ENCODE data around the gene OXLD1. TPM values are rescaled to one million over a fixed set of nuclear protein-coding genes. Genes with fewer than 3 reads are reported as not detected.
"Not testable (repeated sequence)": the region's sequence is repeated elsewhere in the genome, so short reads cannot be mapped to it uniquely, and the experiment has no call there.

The OXLD1 gene
- total RNA-seq, 1 donor from 2014 or later = 10.4 TPM

GRCh38 chr17:81630274-81630673, 36.1 kb downstream of the OXLD1 start:
- Histone ChIP-seq H3K4me3 (ENCODE audit: low read length in 3 of 3) (no peak overlapping the region), H3K27me3 (ENCODE audit: control insufficient read depth in 3 of 3, insufficient read depth in 3 of 3, low read length in 3 of 3) (no peaks in the 10 kb centered on the region), H3K27ac (ENCODE audit: low read depth, low read length) (no peak overlapping the region), H3K4me1 (ENCODE audit: control insufficient read depth in 3 of 3, insufficient read depth in 3 of 3, low read length in 3 of 3) (peaks cover 3 to 17% (median 14%) of the 10 kb centered on the region in 3 donors), H3K36me3 (ENCODE audit: control insufficient read depth in 3 of 3, insufficient read depth in 3 of 3, low read length in 3 of 3) (peaks cover 13 to 32% (median 29%) of the 10 kb centered on the region in 3 donors), H3K9me3 (ENCODE audit: control insufficient read depth in 3 of 3, low read length in 3 of 3) (no peaks in the 10 kb centered on the region), H3K9ac (ENCODE audit: low read depth in 1 of 3, low read length in 3 of 3) (peak overlapping the region in 1 of 3 donors; percentile 3)

GRCh38 chr17:81621494-81622130, 44.8 kb downstream of the OXLD1 start:
- peak overlapping the region in 1 of 3 donors; percentile 10 for H3K9ac ChIP-seq (ENCODE audit: low read depth in 1 of 3, low read length in 3 of 3)
- peaks cover 44 to 61% (median 45%) of the 10 kb centered on the region in 3 donors for H3K36me3 ChIP-seq (ENCODE audit: control insufficient read depth in 3 of 3, insufficient read depth in 3 of 3, low read length in 3 of 3)
- no peak overlapping the region for H3K27ac ChIP-seq (ENCODE audit: low read depth, low read length)
- H3K4me3 ChIP-seq (ENCODE audit: low read length in 3 of 3) = no peak overlapping the region
- H3K9me3 ChIP-seq (ENCODE audit: control insufficient read depth in 3 of 3, low read length in 3 of 3) = no peaks in the 10 kb centered on the region
- H3K27me3 ChIP-seq (ENCODE audit: control insufficient read depth in 3 of 3, insufficient read depth in 3 of 3, low read length in 3 of 3) = no peaks in the 10 kb centered on the region
- H3K4me1 ChIP-seq (ENCODE audit: control insufficient read depth in 3 of 3, insufficient read depth in 3 of 3, low read length in 3 of 3) = peaks cover 5 to 9% (median 6%) of the 10 kb centered on the region in 3 donors

- H3K27ac ChIP-seq (ENCODE audit: low read depth, low read length); H3K9ac ChIP-seq (ENCODE audit: low read depth in 1 of 3, low read length in 3 of 3); H3K9me3 ChIP-seq (ENCODE audit: control insufficient read depth in 3 of 3, low read length in 3 of 3); H3K27me3 ChIP-seq (ENCODE audit: control insufficient read depth in 3 of 3, insufficient read depth in 3 of 3, low read length in 3 of 3); H3K4me3 ChIP-seq (ENCODE audit: low read length in 3 of 3): not testable (repeated sequence)
- peaks cover 18 to 26% (median 22%) of the 10 kb centered on the region in 3 donors for H3K4me1 ChIP-seq (ENCODE audit: control insufficient read depth in 3 of 3, insufficient read depth in 3 of 3, low read length in 3 of 3)
- peaks cover 31 to 57% (median 35%) of the 10 kb centered on the region in 3 donors for H3K36me3 ChIP-seq (ENCODE audit: control insufficient read depth in 3 of 3, insufficient read depth in 3 of 3, low read length in 3 of 3)
Observed at GRCh38 chr17:81618307-81618706, 48.1 kb downstream of the OXLD1 start.

GRCh38 chr17:81616877-81617276, 49.5 kb downstream of the OXLD1 start:
- H3K36me3 ChIP-seq (ENCODE audit: control insufficient read depth in 3 of 3, insufficient read depth in 3 of 3, low read length in 3 of 3) = peaks cover 38 to 60% (median 41%) of the 10 kb centered on the region in 3 donors
- H3K4me1 ChIP-seq (ENCODE audit: control insufficient read depth in 3 of 3, insufficient read depth in 3 of 3, low read length in 3 of 3) = peaks cover 21 to 35% (median 22%) of the 10 kb centered on the region in 3 donors
- H3K27ac ChIP-seq (ENCODE audit: low read depth, low read length) = no peak overlapping the region
- H3K9ac ChIP-seq (ENCODE audit: low read depth in 1 of 3, low read length in 3 of 3) = no peak overlapping the region
- no peak overlapping the region for H3K4me3 ChIP-seq (ENCODE audit: low read length in 3 of 3)
- H3K9me3 ChIP-seq (ENCODE audit: control insufficient read depth in 3 of 3, low read length in 3 of 3) = no peaks in the 10 kb centered on the region
- no peaks in the 10 kb centered on the region for H3K27me3 ChIP-seq (ENCODE audit: control insufficient read depth in 3 of 3, insufficient read depth in 3 of 3, low read length in 3 of 3)

- Histone ChIP-seq H3K9me3 (ENCODE audit: control insufficient read depth in 3 of 3, low read length in 3 of 3) (no peaks in the 10 kb centered on the region), H3K4me1 (ENCODE audit: control insufficient read depth in 3 of 3, insufficient read depth in 3 of 3, low read length in 3 of 3) (peaks cover 15 to 27% (median 16%) of the 10 kb centered on the region in 3 donors), H3K4me3 (ENCODE audit: low read length in 3 of 3) (no peak overlapping the region), H3K36me3 (ENCODE audit: control insufficient read depth in 3 of 3, insufficient read depth in 3 of 3, low read length in 3 of 3) (peaks cover 25 to 46% (median 29%) of the 10 kb centered on the region in 3 donors), H3K27me3 (ENCODE audit: control insufficient read depth in 3 of 3, insufficient read depth in 3 of 3, low read length in 3 of 3) (no peaks in the 10 kb centered on the region), H3K9ac (ENCODE audit: low read depth in 1 of 3, low read length in 3 of 3) (no peak overlapping the region), H3K27ac (ENCODE audit: low read depth, low read length) (no peak overlapping the region)
Observed at GRCh38 chr17:81615401-81615930, 50.9 kb downstream of the OXLD1 start.

Small RNA genes lying within 50 kb of the gene (small RNA-seq; reads per million reads assigned to genes)
- gene MIR6786 = not detected

Other genes with a start within 250 kb of the OXLD1 start
- 1,613 TPM for gene ACTG1, start 153.8 kb downstream of the OXLD1 start, total RNA-seq
- 1.0 TPM for gene FSCN2, start 138.2 kb downstream of the OXLD1 start, total RNA-seq
- gene FAAP100, start 114.3 kb downstream of the OXLD1 start, total RNA-seq = 7.8 TPM
- 43.8 TPM for gene NPLOC4, start 29.5 kb downstream of the OXLD1 start, total RNA-seq
- gene TSPAN10, start 29.4 kb downstream of the OXLD1 start, total RNA-seq = 0.52 TPM
- 1.0 TPM for gene PDE6G, start 10.1 kb downstream of the OXLD1 start, total RNA-seq
- gene CCDC137, start 132 bp upstream of the OXLD1 start, total RNA-seq = 5.7 TPM
- 25.1 TPM for gene ARL16, start 17.2 kb upstream of the OXLD1 start, total RNA-seq
- gene HGS, start 17.4 kb upstream of the OXLD1 start, total RNA-seq = 27.7 TPM
- gene MRPL12, start 36.8 kb upstream of the OXLD1 start, total RNA-seq = 4.7 TPM
- 6.8 TPM for gene SLC25A10, start 45.7 kb upstream of the OXLD1 start, total RNA-seq
- not detected for gene GCGR, start 137.5 kb upstream of the OXLD1 start, total RNA-seq
- 81.9 TPM for gene MCRIP1, start 166.7 kb upstream of the OXLD1 start, total RNA-seq
- 35.0 TPM for gene PPP1R27, start 168.4 kb upstream of the OXLD1 start, total RNA-seq
- gene P4HB, start 193.9 kb upstream of the OXLD1 start, total RNA-seq = 264 TPM
- gene ARHGDIA, start 204.7 kb upstream of the OXLD1 start, total RNA-seq = 43.3 TPM
- 78.8 TPM for gene ALYREF, start 225.0 kb upstream of the OXLD1 start, total RNA-seq
- 104 TPM for gene ANAPC11, start 225.1 kb upstream of the OXLD1 start, total RNA-seq
- gene NPB, start 235.6 kb upstream of the OXLD1 start, total RNA-seq = 1.0 TPM
- gene PCYT2, start 244.8 kb upstream of the OXLD1 start, total RNA-seq = 10.4 TPM